Rectal smooth muscle tissue (tissue), 1 donor: Measurements from ENCODE around the gene CNST.
"Not testable (repeated sequence)": the region's sequence is repeated elsewhere in the genome, so short reads cannot be mapped to it uniquely, and the experiment has no call there.

ENCODE experiments used
- H3K27ac ChIP-seq: one replicate; pipeline ENCODE4 v1.7.0; 2013; ENCODE audit warnings: low read depth, low read length, inconsistent platforms
- H3K27me3 ChIP-seq: one replicate; pipeline ENCODE4 v1.7.0; 2013; ENCODE audit warnings: low read length; ENCODE audit not compliant: control insufficient read depth, insufficient read depth
- H3K36me3 ChIP-seq: one replicate; pipeline ENCODE4 v1.7.0; 2013; ENCODE audit warnings: low read length; ENCODE audit not compliant: control insufficient read depth, insufficient read depth
- H3K4me1 ChIP-seq: one replicate; pipeline ENCODE4 v1.7.0; 2013; ENCODE audit warnings: low read length; ENCODE audit not compliant: control insufficient read depth, insufficient read depth
- H3K4me3 ChIP-seq: one replicate; pipeline ENCODE4 v1.7.0; 2013; ENCODE audit warnings: low read length
- H3K9ac ChIP-seq: one replicate; pipeline ENCODE4 v1.7.0; 2013; ENCODE audit warnings: low read length

CNST gene

DNA sequence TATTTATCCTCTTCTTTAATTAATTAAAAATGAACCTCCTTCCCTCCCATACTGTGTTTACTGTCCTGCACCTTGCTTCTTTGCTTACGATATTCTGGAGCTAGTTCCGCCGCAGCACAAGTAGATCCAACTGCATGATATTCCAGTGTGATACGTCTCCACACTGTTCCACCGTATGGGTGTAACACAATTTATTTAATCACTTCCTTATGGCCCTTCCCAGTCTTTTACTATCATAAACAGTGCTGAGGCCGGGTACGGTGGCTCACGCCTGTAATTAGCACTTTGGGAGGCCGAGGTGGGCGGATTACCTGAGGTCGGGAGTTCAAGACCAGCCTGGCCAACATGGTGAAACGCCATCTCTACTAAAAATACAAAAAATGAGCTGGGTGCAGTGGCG, 25.7 kb downstream of the CNST start:
- no peak overlapping the region for H3K27ac ChIP-seq
- H3K27me3 ChIP-seq = no peaks in the 10 kb centered on the region
- peaks cover 3% of the 10 kb centered on the region for H3K36me3 ChIP-seq
- H3K4me3 ChIP-seq = no peak overlapping the region
- H3K4me1 ChIP-seq = peaks cover 17% of the 10 kb centered on the region
- H3K9ac ChIP-seq = no peak overlapping the region

GRCh38 chr1:246592695-246593094, 26.4 kb downstream of the CNST start:
- Histone ChIP-seq H3K9ac (no peak overlapping the region), H3K4me3 (no peak overlapping the region), H3K27ac (no peak overlapping the region), H3K36me3 (peaks cover 3% of the 10 kb centered on the region), H3K4me1 (peaks cover 17% of the 10 kb centered on the region), H3K27me3 (no peaks in the 10 kb centered on the region)

- Histone ChIP-seq H3K27me3 (no peaks in the 10 kb centered on the region), H3K4me1 (peaks cover 31% of the 10 kb centered on the region), H3K36me3 (peaks cover 3% of the 10 kb centered on the region), H3K9ac (no peak overlapping the region), H3K4me3 (no peak overlapping the region), H3K27ac (no peak overlapping the region)
These were observed 28.9 kb downstream of the CNST start for GRCh38 chr1:246595146-246595545.

DNA sequence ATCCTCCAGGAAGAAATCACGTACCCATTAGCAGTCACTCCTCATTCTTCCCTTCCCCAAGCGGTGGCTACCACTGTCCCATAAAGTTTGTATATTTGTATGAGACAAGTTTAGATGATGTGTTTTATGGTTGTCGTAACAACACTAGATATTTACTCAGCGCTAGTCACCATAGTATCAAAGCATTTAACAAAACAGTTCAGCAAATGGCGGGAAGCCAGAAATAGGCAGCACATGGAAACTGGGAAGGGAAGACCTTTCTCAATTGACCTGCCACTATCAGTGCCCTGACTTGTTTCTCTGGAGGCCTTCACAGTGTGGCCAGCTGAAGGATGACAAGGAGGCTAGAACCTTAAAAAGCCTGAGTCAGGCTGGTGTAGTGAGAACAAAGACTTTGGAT, 31.1 kb downstream of the CNST start:
- no peak overlapping the region for H3K9ac ChIP-seq
- no peaks in the 10 kb centered on the region for H3K27me3 ChIP-seq
- H3K36me3 ChIP-seq = peaks cover 3% of the 10 kb centered on the region
- no peak overlapping the region for H3K4me3 ChIP-seq
- peaks cover 31% of the 10 kb centered on the region for H3K4me1 ChIP-seq
- peak overlapping the region; percentile 73 for H3K27ac ChIP-seq

DNA sequence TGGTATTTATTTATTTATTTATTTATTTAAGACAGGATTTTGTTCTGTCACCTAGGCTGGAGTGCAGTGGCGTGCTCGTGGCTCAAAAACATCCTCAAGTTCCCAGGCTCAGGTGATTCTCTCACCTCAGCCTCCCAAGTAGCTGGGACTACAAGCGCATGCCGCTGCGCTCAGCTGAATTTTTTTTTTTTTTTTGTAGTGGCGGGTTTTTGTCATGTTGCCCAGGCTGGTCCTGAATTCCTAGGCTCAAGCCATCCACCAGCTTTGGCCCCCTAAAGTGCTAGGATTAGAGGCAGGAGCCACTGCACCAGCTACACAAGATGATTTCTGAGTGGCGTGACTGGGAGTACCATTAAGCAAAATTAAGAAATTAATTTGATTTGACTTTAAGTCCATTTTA, 31.7 kb downstream of the CNST start:
- Histone ChIP-seq H3K27ac (peak overlapping the region; percentile 73), H3K9ac (no peak overlapping the region), H3K4me3 (no peak overlapping the region), H3K4me1 (peaks cover 31% of the 10 kb centered on the region), H3K27me3 (no peaks in the 10 kb centered on the region), H3K36me3 (peaks cover 3% of the 10 kb centered on the region)

- Histone ChIP-seq H3K4me3 (no peak overlapping the region), H3K27ac (peak overlapping the region; percentile 21), H3K36me3 (peaks cover 3% of the 10 kb centered on the region), H3K4me1 (peaks cover 31% of the 10 kb centered on the region), H3K9ac (no peak overlapping the region), H3K27me3 (no peaks in the 10 kb centered on the region)
These were observed 33.1 kb downstream of the CNST start for GRCh38 chr1:246599315-246599714.

DNA sequence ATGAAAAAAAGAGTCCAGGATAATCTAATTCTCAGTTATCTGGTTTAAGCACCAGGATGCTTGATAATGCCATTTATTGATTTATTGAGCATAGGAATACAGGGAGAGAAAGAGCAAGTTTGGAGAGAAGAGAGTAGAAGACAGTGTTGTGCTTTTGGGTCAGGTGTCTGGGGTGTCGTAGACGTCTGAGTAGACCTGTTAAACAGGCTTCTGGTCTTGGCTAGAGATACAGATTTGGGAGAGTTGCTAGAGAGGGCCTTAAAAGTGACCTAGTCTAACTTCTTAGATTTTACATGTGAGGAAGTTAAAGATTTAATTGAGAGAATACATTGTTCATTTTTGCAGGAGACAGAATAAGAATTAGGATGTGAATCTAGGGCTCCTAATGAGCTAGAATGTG, 34.3 kb downstream of the CNST start:
- Histone ChIP-seq H3K9ac (no peak overlapping the region), H3K4me1 (peaks cover 30% of the 10 kb centered on the region), H3K36me3 (no peaks in the 10 kb centered on the region), H3K27me3 (no peaks in the 10 kb centered on the region), H3K27ac (no peak overlapping the region), H3K4me3 (no peak overlapping the region)

DNA sequence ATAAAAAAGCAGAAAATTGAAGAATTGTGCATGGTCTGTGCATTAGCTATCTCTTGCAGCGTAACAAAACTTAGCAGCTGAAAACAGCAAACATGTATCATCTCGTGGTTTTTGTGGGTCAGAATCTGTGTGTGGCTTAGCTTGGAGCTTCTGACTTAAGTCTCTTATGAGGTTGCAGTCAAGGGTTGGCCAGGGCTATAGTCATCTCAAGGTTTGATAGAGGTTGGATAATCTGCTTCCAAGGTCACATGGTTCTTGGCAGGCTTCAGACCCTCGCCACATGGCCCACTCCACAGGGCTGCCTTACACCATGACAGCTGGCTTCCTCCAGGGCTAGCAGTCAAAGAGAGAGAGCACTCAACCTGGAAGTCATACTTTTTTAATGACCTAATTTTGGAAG, 35.9 kb downstream of the CNST start:
- Histone ChIP-seq H3K9ac (no peak overlapping the region), H3K4me3 (no peak overlapping the region), H3K27me3 (no peaks in the 10 kb centered on the region), H3K27ac (no peak overlapping the region), H3K4me1 (peaks cover 19% of the 10 kb centered on the region), H3K36me3 (no peaks in the 10 kb centered on the region)

- H3K4me1 ChIP-seq, H3K36me3 ChIP-seq, H3K27ac ChIP-seq, H3K4me3 ChIP-seq, H3K9ac ChIP-seq, H3K27me3 ChIP-seq: not testable (repeated sequence)
These were observed 39.0 kb downstream of the CNST start for GRCh38 chr1:246605231-246605630.

GRCh38 chr1:246607462-246607861, 41.2 kb downstream of the CNST start:
- Histone ChIP-seq H3K4me1 (peaks cover 20% of the 10 kb centered on the region), H3K36me3 (no peaks in the 10 kb centered on the region), H3K4me3 (no peak overlapping the region), H3K9ac (no peak overlapping the region), H3K27ac (no peak overlapping the region), H3K27me3 (no peaks in the 10 kb centered on the region)

- Histone ChIP-seq H3K9ac (no peak overlapping the region), H3K4me3 (peak overlapping the region; percentile 33), H3K27me3 (no peaks in the 10 kb centered on the region), H3K27ac (peak overlapping the region; percentile 63), H3K36me3 (no peaks in the 10 kb centered on the region), H3K4me1 (peaks cover 20% of the 10 kb centered on the region)
These were observed 42.5 kb downstream of the CNST start for GRCh38 chr1:246608616-246609376.

DNA sequence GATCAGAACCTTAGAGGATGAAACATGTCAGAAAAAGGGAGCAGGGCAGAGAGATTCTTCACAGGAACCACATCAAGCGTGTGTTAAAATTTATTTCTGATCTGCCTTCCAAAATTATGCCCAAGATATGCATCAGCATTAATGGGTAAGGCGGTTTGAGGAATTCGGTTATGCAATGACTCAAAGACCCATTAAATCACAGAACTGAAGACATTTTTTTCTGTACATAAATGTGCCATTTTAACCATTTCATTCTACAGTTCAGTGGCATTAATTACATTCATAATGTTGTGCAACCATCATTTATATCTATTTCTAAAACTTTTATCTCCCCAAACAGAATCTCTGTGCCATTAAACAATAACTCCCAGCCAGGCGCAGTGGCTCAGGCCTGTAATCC, 43.4 kb downstream of the CNST start:
- Histone ChIP-seq H3K4me3 (no peak overlapping the region), H3K27ac (no peak overlapping the region), H3K9ac (no peak overlapping the region), H3K4me1 (peaks cover 20% of the 10 kb centered on the region), H3K36me3 (no peaks in the 10 kb centered on the region), H3K27me3 (no peaks in the 10 kb centered on the region)

DNA sequence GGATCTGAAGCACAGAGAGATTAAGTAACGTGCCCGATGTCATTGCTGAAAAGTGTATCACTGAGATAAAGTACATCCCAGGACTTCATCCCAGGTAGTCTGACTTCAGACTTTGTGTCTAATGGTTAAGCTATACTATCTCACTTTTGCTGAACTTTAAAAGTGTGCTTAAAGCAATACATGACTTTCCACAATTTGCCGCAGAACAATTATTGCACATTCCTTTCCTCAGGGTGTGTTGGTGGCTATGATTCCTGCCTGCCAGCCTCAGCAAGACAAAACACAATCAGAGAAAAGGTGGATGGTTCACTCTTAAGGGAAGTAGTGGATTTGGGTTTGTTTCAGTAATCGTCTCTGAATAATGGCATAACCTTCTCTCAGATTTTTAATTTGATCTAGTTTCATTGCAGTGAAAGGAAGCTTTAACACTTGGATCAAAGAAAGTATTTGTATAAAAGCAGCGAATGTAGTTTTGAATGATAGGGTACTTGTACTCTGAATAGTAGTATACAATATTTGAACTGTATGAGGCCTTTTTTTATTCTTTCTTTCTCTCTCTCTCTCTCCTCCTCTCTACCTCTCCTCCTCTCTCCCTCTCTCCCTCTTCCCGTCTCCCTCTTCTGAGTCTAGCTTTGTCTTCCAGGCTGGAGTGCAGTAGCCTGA, 47.0 kb downstream of the CNST start:
- Histone ChIP-seq H3K4me1 (peaks cover 30% of the 10 kb centered on the region), H3K36me3 (no peaks in the 10 kb centered on the region), H3K27me3 (no peaks in the 10 kb centered on the region), H3K9ac (no peak overlapping the region), H3K27ac (no peak overlapping the region), H3K4me3 (no peak overlapping the region)
